K562 (cell line): ENCODE results near the gene EXOC6. TPM values are rescaled to one million over a fixed set of nuclear protein-coding genes. Genes with fewer than 3 reads are reported as not detected.

ENCODE experiments used
- ATAC-seq: fragments of 200-7000 bp; cut with Tn5 transposase; 3 replicates; pipeline ENCODE4 v1.9.1; 2020; ENCODE audit warnings: moderate library complexity
- BruUV-seq: library from RNA; stranded (reverse); fragments of 400-500 nt; replicated peaks from 2 replicates; lab custom pipeline; 2021; lab: Mats Ljungman, UMichigan
- CTCF ChIA-PET: fragments of 300-600 bp; formaldehyde crosslinking; extraction: SDS; loops from one replicate; lab custom pipeline; 2021; ENCODE audit warnings: low intra/inter-chr PET ratio; lab: Yijun Ruan, JAX
- POLR2A ChIA-PET: fragments of 300-600, 350-650 bp; sonication (Branson Sonifier 250); formaldehyde crosslinking; extraction: SDS; loops from one replicate; lab custom pipeline; 2021; ENCODE audit warnings: antibody characterized with exemption, inconsistent platforms; lab: Yijun Ruan, JAX
- DNase-seq, 4 experiments: peaks; one replicate each; pipeline versions ENCODE4 v3.0.0 to v3.0.0-alpha.2; 2011 to 2018; ENCODE audit warnings: low spot score in 3 of 4, mixed read lengths in 3 of 4; ENCODE audit errors: extremely low read depth in 1 of 4
- FAIRE-seq: peaks from 2 replicates; lab custom pipeline; 2011; peaks lifted over from hg19 to GRCh38; lab: Jason Lieb, UNC
- H2AFZ ChIP-seq: 2 replicates; pipeline ENCODE4 v1.6.0; 2011; ENCODE audit warnings: low read depth, low read length, control low read depth, inconsistent platforms
- H3K27ac ChIP-seq: fragments of 200-600 bp; 3 replicates; pipeline ENCODE4 v1.8.0; 2011; ENCODE audit warnings: low read depth, mild to moderate bottlenecking, control low read depth, inconsistent platforms, low read length, moderate library complexity, mixed read lengths; ENCODE audit errors: extremely low read depth
- H3K27me3 ChIP-seq, 2 experiments: fragments of 300-600 bp in 1 of 2; 2 replicates in 1 of 2; 3 replicates in 1 of 2; pipeline versions ENCODE4 v1.6.0 to v1.8.0; 2011; ENCODE audit warnings: inconsistent platforms in 2 of 2, low read length in 2 of 2, mild to moderate bottlenecking in 1 of 2, mixed read lengths in 1 of 2, moderate library complexity in 1 of 2; ENCODE audit not compliant: control insufficient read depth in 2 of 2, insufficient read depth in 2 of 2
- H3K36me3 ChIP-seq: fragments of 300-600 bp; 3 replicates; pipeline ENCODE4 v1.8.0; 2011; ENCODE audit warnings: mild to moderate bottlenecking, low read length, inconsistent platforms; ENCODE audit not compliant: control insufficient read depth, insufficient read depth
- H3K4me1 ChIP-seq, 2 experiments: fragments of 200-600 bp in 1 of 2; replicated peaks in 1 of 2; 2 replicates in 1 of 2; 3 replicates in 1 of 2; pipeline versions ENCODE4 v1.5.1 to v1.8.0; 2011; ENCODE audit warnings: inconsistent platforms in 2 of 2, low read length in 2 of 2, mild to moderate bottlenecking in 1 of 2, mixed read lengths in 1 of 2, moderate library complexity in 1 of 2; ENCODE audit not compliant: control insufficient read depth in 2 of 2, insufficient read depth in 2 of 2
- H3K4me2 ChIP-seq: 2 replicates; pipeline ENCODE4 v1.6.1; 2011; ENCODE audit warnings: low read length, control low read depth, inconsistent platforms, mixed read lengths; ENCODE audit not compliant: insufficient read depth
- H3K4me3 ChIP-seq: fragments of 200-600 bp; sonication (generic), shearing (Covaris generic); 2 replicates; pipeline ENCODE4 v1.5.1; 2016; ENCODE audit warnings: control low read depth, inconsistent platforms
- H3K79me2 ChIP-seq: fragments of 200-600 bp; 3 replicates; pipeline ENCODE4 v1.8.0; 2011; ENCODE audit warnings: low read length, inconsistent platforms; ENCODE audit not compliant: control insufficient read depth, insufficient read depth
- H3K9ac ChIP-seq, 2 experiments: 2 replicates each; pipeline versions ENCODE4 v1.6.0 to v1.6.1; 2011; ENCODE audit warnings: low read depth in 2 of 2, low read length in 2 of 2, control low read depth in 1 of 2, inconsistent platforms in 1 of 2, mild to moderate bottlenecking in 1 of 2, mixed read lengths in 1 of 2; ENCODE audit not compliant: insufficient read depth in 1 of 2
- H3K9me1 ChIP-seq: one replicate; pipeline ENCODE4 v1.6.0; 2011; ENCODE audit warnings: inconsistent platforms, mild to moderate bottlenecking, low read length, moderate library complexity; ENCODE audit not compliant: control insufficient read depth, insufficient read depth
- H3K9me3 ChIP-seq: replicated peaks from 2 replicates; pipeline ENCODE4 v1.5.1; 2011; ENCODE audit warnings: low read depth, low read length, inconsistent platforms; ENCODE audit not compliant: control insufficient read depth, insufficient read depth
- H4K20me1 ChIP-seq: replicated peaks from 2 replicates; pipeline ENCODE4 v1.6.1; 2011; ENCODE audit warnings: low read length, inconsistent platforms, mixed read lengths; ENCODE audit not compliant: control insufficient read depth, insufficient read depth
- BACH1 ChIP-seq: fragments of 200-800 bp; sonication (Bioruptor generic); IDR thresholded peaks from 2 replicates; pipeline ENCODE4 v1.6.1; 2016; ENCODE audit warnings: missing genetic modification characterization, missing compliant biosample characterization
- ELF1 ChIP-seq: fragments of 200-800 bp; sonication (Bioruptor generic); IDR thresholded peaks from 2 replicates; pipeline ENCODE4 v1.6.1; 2016; ENCODE audit warnings: missing genetic modification characterization, missing compliant biosample characterization
- EP400 ChIP-seq: fragments of 450-650 bp; IDR thresholded peaks from 2 replicates; pipeline ENCODE4 v1.6.1; 2017; ENCODE audit warnings: antibody characterized with exemption, mild to moderate bottlenecking, moderate library complexity
- GABPA ChIP-seq: fragments of 200-800 bp; sonication (Bioruptor generic); conservative IDR thresholded peaks from 2 replicates; pipeline ENCODE4 v1.6.1; 2016; ENCODE audit warnings: low read depth, missing genetic modification characterization, missing compliant biosample characterization
- JUNB ChIP-seq: fragments of 450-650 bp; formaldehyde crosslinking; conservative IDR thresholded peaks from 2 replicates; pipeline ENCODE4 v1.4.0; 2020; ENCODE audit warnings: mild to moderate bottlenecking
- MTA3 ChIP-seq: fragments of 450-650 bp; formaldehyde crosslinking; IDR thresholded peaks from 2 replicates; pipeline ENCODE4 v1.6.1; 2017; ENCODE audit warnings: mild to moderate bottlenecking, borderline replicate concordance
- NR4A1 ChIP-seq, 2 experiments: fragments of 250-450 bp in 1 of 2; fragments of 450-650 bp in 1 of 2; sonication (Bioruptor Pico) in 1 of 2; IDR thresholded peaks; 2 replicates each; pipeline versions ENCODE4 v1.4.0 to v1.6.1; 2016 to 2020; ENCODE audit warnings: mild to moderate bottlenecking in 2 of 2, missing compliant biosample characterization in 1 of 2, missing genetic modification characterization in 1 of 2, moderate library complexity in 1 of 2
- POLR2A ChIP-seq: fragments of 450-650 bp; conservative IDR thresholded peaks from 2 replicates; pipeline ENCODE4 v1.6.1; 2016
- POLR2B ChIP-seq: fragments of 450-650 bp; IDR thresholded peaks from 2 replicates; pipeline ENCODE4 v1.6.1; 2018; ENCODE audit warnings: low read depth; ENCODE audit not compliant: partially characterized antibody
- POLR2H ChIP-seq: IDR thresholded peaks from 2 replicates; pipeline ENCODE4 v1.6.1; 2016; ENCODE audit warnings: missing genetic modification characterization, low read depth, mild to moderate bottlenecking, control low read depth, missing compliant biosample characterization, moderate library complexity
- RB1 ChIP-seq: fragments of 450-650 bp; IDR thresholded peaks from 2 replicates; pipeline ENCODE4 v1.6.1; 2017; ENCODE audit warnings: low read depth, mild to moderate bottlenecking
- SPI1 ChIP-seq: IDR thresholded peaks from 2 replicates; pipeline ENCODE4 v1.6.1; 2011; ENCODE audit warnings: low read depth, low read length, control low read depth, borderline replicate concordance
- SUPT5H ChIP-seq: fragments of 450-650 bp; IDR thresholded peaks from 2 replicates; pipeline ENCODE4 v1.6.1; 2016
- ZFP36 ChIP-seq: fragments of 150-350 bp; IDR thresholded peaks from 2 replicates; pipeline ENCODE4 v1.6.1; 2018; ENCODE audit warnings: low read length, low read depth; ENCODE audit not compliant: partially characterized antibody
- WGBS: fragments of 100-300 bp; shearing (Covaris generic); methylation state at CpG from one replicate; pipeline ENCODE4 v1.1.6; 2016; ENCODE audit warnings: low coverage, mixed read lengths; ENCODE audit not compliant: insufficient coverage; ENCODE audit errors: missing lambda C conversion rate; 5-methylcytosine and 5-hydroxymethylcytosine counted together
- in situ Hi-C: fragments of 300-500 bp; cut with MboI; formaldehyde crosslinking; loops from 4 replicates; pipeline ENCODE4 v1.15.0; 2018; ENCODE audit warnings: inconsistent platforms, mixed read lengths
- intact Hi-C: fragments of 100-400 bp; cut with micrococcal nuclease; formaldehyde crosslinking; loops from 2 replicates; pipeline ENCODE4 v1.14.2; 2022
- polyA plus RNA-seq, 8 experiments: library from polyadenylated mRNA; depleted of rRNA in 4 of 8; stranded (reverse) in 5 of 8; unstranded in 3 of 8; fragments of >200 nt; fragmentation: Nextera tagmentation in 2 of 8; fragmentation: Illumina TruSeq in 1 of 8; extraction: Ambion mirVana in 2 of 8; extraction: Trizol in 1 of 8; gene quantifications; 2 replicates each; pipeline versions ENCODE4 v1.2.1 to v1.2.3, GENCODE V29; 2011 to 2014; ENCODE audit warnings: inconsistent platforms in 1 of 8, missing spikeins in 1 of 8
- total RNA-seq, 7 experiments: library from RNA; depleted of rRNA in 6 of 7; stranded (reverse); fragments of >200 nt in 6 of 7; fragmentation: Illumina TruSeq in 2 of 7; extraction: Trizol in 2 of 7; gene quantifications; 2 replicates each; pipeline versions ENCODE4 v1.2.1 to v1.2.3, GENCODE V29; 2011 to 2021; ENCODE audit warnings: low replicate concordance in 1 of 7
- TF ChIP-seq, protein P1 (sequence below), 2 experiments: fragments of 250-450 bp in 1 of 2; fragments of 450-650 bp in 1 of 2; sonication (Bioruptor Pico) in 1 of 2; IDR thresholded peaks; 2 replicates each; pipeline versions ENCODE4 v1.6.1 to v1.8.0; 2016 to 2021; ENCODE audit warnings: mild to moderate bottlenecking in 2 of 2, moderate library complexity in 2 of 2, missing compliant biosample characterization in 1 of 2, missing genetic modification characterization in 1 of 2
- TF ChIP-seq, protein P2 (sequence below): sonication (generic); formaldehyde crosslinking; IDR thresholded peaks from 2 replicates; pipeline ENCODE4 v1.8.1; 2023; ENCODE audit warnings: mild to moderate bottlenecking, missing genetic modification reagents

The EXOC6 gene
- total and polyA plus RNA-seq, 9 of the 15 experiments (the other 6 are each of a cell fraction or from before 2014, with no cell fraction given), result 13.9 to 42.8 (median 24.9) TPM

- no peaks in the 10 kb centered on the region for H4K20me1 ChIP-seq
- H3K79me2 ChIP-seq, result peaks cover 55% of the 10 kb centered on the region
- peak overlapping the region; percentile 80 to 86; a peak in 3 of 4 replicates for H3K9ac ChIP-seq
- H2AFZ ChIP-seq, result peak overlapping the region; percentile 93
- no peaks in the 10 kb centered on the region for H3K9me1 ChIP-seq
- TSS peak; percentile 71 for BruUV-seq
- intact Hi-C loops, result loop anchor here (2.0 to 5.0 kb wide), 3 partner anchors 134 to 238 kb away; partner anchors contain the start of genes HHEX and KIF11
- DNase-seq (peak; percentile 26 to 77 (median 37)), FAIRE-seq (peak; percentile 69), ATAC-seq (peak; percentile 69)
- ChIA-PET POLR2A (interaction anchor here (0.6 to 1.5 kb wide), 5 partner anchors 17 to 131 kb away, joined by 3 to 4 read pairs (median 3); partner anchors contain the start of gene EXOC6), CTCF (no interaction called here)
- peak overlapping the region; percentile 40 for H3K4me3 ChIP-seq
- peaks cover 5% of the 10 kb centered on the region; the same call in 1 of the 3 replicates for H3K36me3 ChIP-seq
- in situ Hi-C loops, result loop anchor here (5.0 kb wide), 1 partner anchor 138 kb away; no protein-coding TSS in a partner anchor
- H3K27ac ChIP-seq, result peak overlapping the region; percentile 96
- H3K4me2 ChIP-seq, result peak overlapping the region; percentile 89
- no peaks in the 10 kb centered on the region for H3K27me3 ChIP-seq
- peaks cover 7 to 18% of the 10 kb centered on the region in 2 experiments; a peak in 4 of 5 replicates for H3K4me1 ChIP-seq
- no peaks in the 10 kb centered on the region for H3K9me3 ChIP-seq
- 3% methylated on average over 8 of the region's 12 CpGs for WGBS
- TF ChIP-seq MTA3 (0 out of 2 replicates have a peak, but pooled peaks have one; percentile 21), POLR2B (peak; percentile 51), NR4A1 (CRISPR knock-in tag; IDR thresholded peaks at IDR 0.05) (no peak), NR4A1 (tag; IDR thresholded peaks at IDR 0.05) (peak; percentile 31; the same call in 1 of the 2 replicates), POLR2A (peak; percentile 64), ZFP36 (peak; percentile 47), POLR2H (peak; percentile 46; the same call in 1 of the 2 replicates), ELF1 (tag) (peak; percentile 68), BACH1 (0 out of 2 replicates have a peak, but pooled peaks have one; percentile 19), GABPA (tag) (peak; percentile 85), EP400 (peak; percentile 18; the same call in 1 of the 2 replicates), SUPT5H (peak; percentile 58), RB1 (no peak), JUNB (no peak), SPI1 (peak; percentile 71)
- TF ChIP-seq, protein P1, sequence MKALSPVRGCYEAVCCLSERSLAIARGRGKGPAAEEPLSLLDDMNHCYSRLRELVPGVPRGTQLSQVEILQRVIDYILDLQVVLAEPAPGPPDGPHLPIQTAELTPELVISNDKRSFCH (CRISPR knock-in tag; IDR thresholded peaks at IDR 0.05), result no peak
- TF ChIP-seq, protein P1 (tag; IDR thresholded peaks at IDR 0.05), result 0 out of 2 replicates have a peak, but pooled peaks have one; percentile 46
- TF ChIP-seq, protein P2, sequence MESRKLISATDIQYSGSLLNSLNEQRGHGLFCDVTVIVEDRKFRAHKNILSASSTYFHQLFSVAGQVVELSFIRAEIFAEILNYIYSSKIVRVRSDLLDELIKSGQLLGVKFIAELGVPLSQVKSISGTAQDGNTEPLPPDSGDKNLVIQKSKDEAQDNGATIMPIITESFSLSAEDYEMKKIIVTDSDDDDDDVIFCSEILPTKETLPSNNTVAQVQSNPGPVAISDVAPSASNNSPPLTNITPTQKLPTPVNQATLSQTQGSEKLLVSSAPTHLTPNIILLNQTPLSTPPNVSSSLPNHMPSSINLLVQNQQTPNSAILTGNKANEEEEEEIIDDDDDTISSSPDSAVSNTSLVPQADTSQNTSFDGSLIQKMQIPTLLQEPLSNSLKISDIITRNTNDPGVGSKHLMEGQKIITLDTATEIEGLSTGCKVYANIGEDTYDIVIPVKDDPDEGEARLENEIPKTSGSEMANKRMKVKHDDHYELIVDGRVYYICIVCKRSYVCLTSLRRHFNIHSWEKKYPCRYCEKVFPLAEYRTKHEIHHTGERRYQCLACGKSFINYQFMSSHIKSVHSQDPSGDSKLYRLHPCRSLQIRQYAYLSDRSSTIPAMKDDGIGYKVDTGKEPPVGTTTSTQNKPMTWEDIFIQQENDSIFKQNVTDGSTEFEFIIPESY (CRISPR knock-in tag), result no peak
Observed at GRCh38 chr10:92830478-92831389, 17.6 kb upstream of the EXOC6 start.
